H1 (cell line): ENCODE measurements around the gene ATF7. TPM values are rescaled to one million over a fixed set of nuclear protein-coding genes. Genes with fewer than 3 reads are reported as not detected.

ENCODE experiments used
- CTCF ChIA-PET: fragments of 300-600 bp; sonication (Branson Sonifier 250); formaldehyde crosslinking; loops from one replicate; lab custom pipeline; 2021; ENCODE audit not compliant: partially characterized antibody; lab: Charles Lee
- POLR2A ChIA-PET: fragments of 300-600 bp; sonication (Branson Sonifier 250); formaldehyde crosslinking; loops from one replicate; lab custom pipeline; 2021; ENCODE audit warnings: inconsistent platforms; ENCODE audit not compliant: partially characterized antibody; lab: Charles Lee
- DNase-seq, 2 experiments: peaks; one replicate each; pipeline versions ENCODE4 v3.0.0 to v3.0.0-alpha.2; 2010 to 2022; ENCODE audit warnings: low spot score in 2 of 2, low read depth in 1 of 2, mixed read lengths in 1 of 2
- FAIRE-seq: peaks from 2 replicates; lab custom pipeline; 2011; peaks lifted over from hg19 to GRCh38; lab: Jason Lieb, UNC
- H2AFZ ChIP-seq: 2 replicates; pipeline ENCODE4 v1.8.1; 2012; ENCODE audit warnings: low read length, inconsistent platforms
- H2AK5ac ChIP-seq: 2 replicates; pipeline ENCODE4 v1.6.1; 2013; ENCODE audit warnings: low read depth, low read length
- H2BK120ac ChIP-seq: replicated peaks from 2 replicates; pipeline ENCODE3; 2013; ENCODE audit warnings: low read depth, low read length, inconsistent platforms
- H2BK12ac ChIP-seq: 2 replicates; pipeline ENCODE4 v1.6.1; 2013; ENCODE audit warnings: low read depth, low read length
- H2BK15ac ChIP-seq: 2 replicates; pipeline ENCODE4 v1.6.1; 2013; ENCODE audit warnings: low read length
- H2BK20ac ChIP-seq: 2 replicates; pipeline ENCODE4 v1.6.1; 2013; ENCODE audit warnings: low read length
- H2BK5ac ChIP-seq: 2 replicates; pipeline ENCODE4 v1.6.1; 2013; ENCODE audit warnings: low read depth, low read length
- H3K14ac ChIP-seq: 2 replicates; pipeline ENCODE4 v1.6.1; 2013; ENCODE audit warnings: inconsistent platforms; ENCODE audit not compliant: insufficient read length
- H3K18ac ChIP-seq: 2 replicates; pipeline ENCODE4 v1.6.1; 2013; ENCODE audit warnings: low read length; ENCODE audit errors: extremely low read depth
- H3K23ac ChIP-seq: 2 replicates; pipeline ENCODE4 v1.6.1; 2013; ENCODE audit warnings: inconsistent platforms; ENCODE audit not compliant: insufficient read length
- H3K23me2 ChIP-seq: 2 replicates; pipeline ENCODE4 v1.6.1; 2013; ENCODE audit warnings: low read depth, low read length
- H3K27ac ChIP-seq: 2 replicates; pipeline ENCODE4 v1.6.1; 2011; ENCODE audit warnings: low read depth, low read length, inconsistent platforms
- H3K27me3 ChIP-seq, 4 experiments: replicated peaks in 1 of 4; 1 replicate in 1 of 4; 2 replicates in 3 of 4; pipeline versions ENCODE4 v1.6.1 to v1.8.1; 2011 to 2013; ENCODE audit warnings: low read length in 3 of 4, mild to moderate bottlenecking in 3 of 4, inconsistent platforms in 2 of 4, mixed read lengths in 2 of 4, moderate library complexity in 1 of 4; ENCODE audit not compliant: control insufficient read depth in 3 of 4, insufficient read depth in 3 of 4; ENCODE audit errors: extremely low read depth in 1 of 4
- H3K36me3 ChIP-seq, 4 experiments: 2 replicates each; pipeline versions ENCODE4 v1.6.1 to v1.8.1; 2011 to 2013; ENCODE audit warnings: mild to moderate bottlenecking in 4 of 4, low read length in 3 of 4, moderate library complexity in 2 of 4, control low read depth in 1 of 4, inconsistent platforms in 1 of 4; ENCODE audit not compliant: insufficient read depth in 4 of 4, control insufficient read depth in 2 of 4
- H3K4ac ChIP-seq: replicated peaks from 2 replicates; pipeline ENCODE3; 2013; ENCODE audit warnings: low read length, low read depth, mixed read lengths, inconsistent platforms; ENCODE audit not compliant: insufficient read length
- H3K4me1 ChIP-seq, 4 experiments: replicated peaks in 1 of 4; 1 replicate in 1 of 4; 2 replicates in 3 of 4; pipeline versions ENCODE4 v1.6.1 to v1.8.1; 2011 to 2013; ENCODE audit warnings: low read length in 3 of 4, inconsistent platforms in 2 of 4, mixed read lengths in 1 of 4; ENCODE audit not compliant: insufficient read depth in 4 of 4, control insufficient read depth in 3 of 4
- H3K4me2 ChIP-seq, 2 experiments: 2 replicates each; pipeline versions ENCODE4 v1.6.1 to v1.8.1; 2011 to 2013; ENCODE audit warnings: low read depth in 2 of 2, low read length in 2 of 2, control low read depth in 1 of 2, inconsistent platforms in 1 of 2, mild to moderate bottlenecking in 1 of 2; ENCODE audit not compliant: insufficient read depth in 1 of 2
- H3K4me3 ChIP-seq, 4 experiments: fragments of 200-600, 300-600 bp in 1 of 4; sonication (generic), shearing (Covaris generic), sonication (Bioruptor Twin) in 1 of 4; 2 replicates each; pipeline versions ENCODE4 v1.5.1 to v1.8.1; 2011 to 2016; ENCODE audit warnings: low read length in 4 of 4, low read depth in 3 of 4, control low read depth in 2 of 4, inconsistent platforms in 2 of 4, mild to moderate bottlenecking in 2 of 4, mixed read lengths in 1 of 4, moderate library complexity in 1 of 4; ENCODE audit not compliant: insufficient read depth in 2 of 4; ENCODE audit errors: extremely low read depth in 1 of 4
- H3K56ac ChIP-seq: replicated peaks from 2 replicates; pipeline ENCODE3; 2013; ENCODE audit warnings: low read depth, mild to moderate bottlenecking, mixed read lengths, low read length, inconsistent platforms; ENCODE audit not compliant: insufficient read length
- H3K79me1 ChIP-seq: 2 replicates; pipeline ENCODE4 v1.6.1; 2013; ENCODE audit warnings: low read depth, low read length, control low read depth
- H3K79me2 ChIP-seq, 2 experiments: 2 replicates each; pipeline versions ENCODE4 v1.6.1 to v1.8.1; 2012 to 2013; ENCODE audit warnings: low read length in 2 of 2, mild to moderate bottlenecking in 2 of 2, inconsistent platforms in 1 of 2; ENCODE audit not compliant: insufficient read depth in 2 of 2, control insufficient read depth in 1 of 2
- H3K9ac ChIP-seq, 4 experiments: replicated peaks in 1 of 4; 1 replicate in 1 of 4; 2 replicates in 3 of 4; pipeline versions ENCODE4 v1.6.1 to v1.8.1; 2011 to 2013; ENCODE audit warnings: low read depth in 3 of 4, low read length in 3 of 4, control low read depth in 2 of 4, mild to moderate bottlenecking in 2 of 4, moderate library complexity in 2 of 4, inconsistent platforms in 1 of 4; ENCODE audit errors: extremely low read depth in 1 of 4
- H3K9me3 ChIP-seq, 2 experiments: 2 replicates each; pipeline versions ENCODE4 v1.6.1 to v1.8.1; 2012 to 2013; ENCODE audit warnings: mild to moderate bottlenecking in 2 of 2, moderate library complexity in 2 of 2, control low read depth in 1 of 2, inconsistent platforms in 1 of 2, low read depth in 1 of 2, low read length in 1 of 2, mixed read lengths in 1 of 2; ENCODE audit not compliant: insufficient read depth in 2 of 2
- H4K20me1 ChIP-seq, 2 experiments: replicated peaks in 1 of 2; 2 replicates each; pipeline versions ENCODE3 to v1.8.1; 2011 to 2013; ENCODE audit warnings: inconsistent platforms in 2 of 2, low read length in 2 of 2, mild to moderate bottlenecking in 1 of 2; ENCODE audit not compliant: insufficient read depth in 2 of 2, control insufficient read depth in 1 of 2
- H4K5ac ChIP-seq: 2 replicates; pipeline ENCODE4 v1.6.1; 2013; ENCODE audit warnings: low read length, low read depth, mixed read lengths, inconsistent platforms; ENCODE audit not compliant: insufficient read length
- H4K8ac ChIP-seq: 2 replicates; pipeline ENCODE4 v1.8.0; 2013; ENCODE audit warnings: mild to moderate bottlenecking, moderate library complexity, low read length, inconsistent platforms; ENCODE audit not compliant: insufficient read depth; ENCODE audit errors: extremely low read depth
- H4K91ac ChIP-seq: replicated peaks from 2 replicates; pipeline ENCODE3; 2013; ENCODE audit warnings: low read length, mixed read lengths, inconsistent platforms; ENCODE audit not compliant: insufficient read length
- ASH2L ChIP-seq: fragments of 200-600, 300-600 bp; sonication (generic); IDR thresholded peaks from one replicate; pipeline ENCODE4 v1.7.1; 2017; ENCODE audit warnings: low read length
- HDAC2 ChIP-seq, 2 experiments: fragments of 300-600 bp in 1 of 2; sonication (generic) in 1 of 2; IDR thresholded peaks; 2 replicates each; pipeline ENCODE4 v1.6.1; 2011 to 2012; ENCODE audit warnings: low read depth in 2 of 2, low read length in 2 of 2, mild to moderate bottlenecking in 2 of 2, moderate library complexity in 2 of 2, borderline replicate concordance in 1 of 2, inconsistent platforms in 1 of 2
- KDM5A ChIP-seq: fragments of 200-600 bp; IDR thresholded peaks from 2 replicates; pipeline ENCODE4 v1.7.1; 2012; ENCODE audit warnings: mild to moderate bottlenecking, low read length, inconsistent platforms, mixed read lengths
- NANOG ChIP-seq: IDR thresholded peaks from 2 replicates; pipeline ENCODE4 v1.6.1; 2011; ENCODE audit warnings: low read length, low read depth, mild to moderate bottlenecking, inconsistent platforms; ENCODE audit not compliant: insufficient read depth, poor library complexity, severe bottlenecking
- SIN3A ChIP-seq, 2 experiments: IDR thresholded peaks in 1 of 2; conservative IDR thresholded peaks in 1 of 2; 2 replicates each; pipeline ENCODE4 v1.6.1; 2011 to 2012; ENCODE audit warnings: low read length in 2 of 2, improper control_type of control experiment in 1 of 2, low read depth in 1 of 2, mild to moderate bottlenecking in 1 of 2
- SIX5 ChIP-seq: IDR thresholded peaks from 2 replicates; pipeline ENCODE4 v1.6.1; 2011; ENCODE audit warnings: mild to moderate bottlenecking, low read depth, low read length
- SRF ChIP-seq: IDR thresholded peaks from 2 replicates; pipeline ENCODE4 v1.6.1; 2011; ENCODE audit warnings: mild to moderate bottlenecking, low read depth, low read length, moderate library complexity
- SUZ12 ChIP-seq: fragments of 200-600 bp; sonication (generic); IDR thresholded peaks from 2 replicates; pipeline ENCODE4 v1.6.1; 2012; ENCODE audit warnings: mild to moderate bottlenecking, inconsistent platforms, low read length, moderate library complexity, mixed read lengths
- TAF1 ChIP-seq: IDR thresholded peaks from 2 replicates; pipeline ENCODE4 v1.6.1; 2011; ENCODE audit warnings: mild to moderate bottlenecking, low read depth, low read length
- TCF12 ChIP-seq: IDR thresholded peaks from 2 replicates; pipeline ENCODE4 v1.6.1; 2011; ENCODE audit warnings: low read depth, mild to moderate bottlenecking, low read length
- TEAD4 ChIP-seq: IDR thresholded peaks from 2 replicates; pipeline ENCODE4 v1.6.1; 2012; ENCODE audit warnings: low read depth, low read length, inconsistent platforms, mixed read lengths
- WGBS, 2 experiments: shearing (Covaris generic) in 1 of 2; methylation state at CpG; one replicate each; pipeline versions ENCODE4 v1.1.6 to v1.1.7; 2013 to 2015; ENCODE audit warnings: low lambda C conversion rate in 2 of 2, mixed read lengths in 2 of 2, inconsistent platforms in 1 of 2, low coverage in 1 of 2, missing lambda C conversion rate in 1 of 2; ENCODE audit not compliant: insufficient replicate concordance in 2 of 2, insufficient coverage in 1 of 2, insufficient read length in 1 of 2; ENCODE audit errors: extremely low coverage in 1 of 2, missing lambda C conversion rate in 1 of 2; 5-methylcytosine and 5-hydroxymethylcytosine counted together
- polyA plus RNA-seq, 7 experiments: library from polyadenylated mRNA; depleted of rRNA in 3 of 7; stranded (reverse) in 5 of 7; unstranded in 2 of 7; fragments of >200 nt in 5 of 7; fragments of 200-250 nt in 2 of 7; gene quantifications; 1 replicate in 5 of 7; 2 replicates in 1 of 7; 4 replicates in 1 of 7; pipeline versions ENCODE4 v1.2.1 to v1.2.3, GENCODE V29; 2011 to 2013; ENCODE audit warnings: missing spikeins in 2 of 7, mixed read lengths in 2 of 7
- total RNA-seq: library from RNA; stranded (reverse); fragmentation: NEBNext Ultra II Directional; extraction: Animal tissue kit (Norgen Biotek cat#: 25700); gene quantifications from 2 replicates; pipeline ENCODE4 v1.2.1, GENCODE V29; 2021

Gene ATF7
- total and polyA plus RNA-seq, 2 of the 8 experiments (the other 6 are each of a cell fraction or from before 2014, with no cell fraction given): 10.1 to 16.6 TPM

GRCh38 chr12:53510181-53510812 lies 115.9 kb downstream of the ATF7 start:
- peaks cover 8 to 12% (median 11%) of the 10 kb centered on the region in 4 experiments; a peak in 7 of 8 replicates for H3K36me3 ChIP-seq

More at GRCh38 chr12:53510181-53510812, 115.9 kb downstream of the ATF7 start:
- H3K4me1 ChIP-seq: no peaks in the 10 kb centered on the region
- ChIA-PET CTCF (interaction anchor here (0.6 to 9.8 kb wide), 12 partner anchors 8 to 299 kb away, joined by 3 to 105 read pairs (median 5); partner anchors contain the start of genes AAAS, AMHR2 and TARBP2), POLR2A (interaction anchor here (1.1 to 67.0 kb wide), 5 partner anchors 10 to 192 kb away, joined by 3 to 3397 read pairs (median 4); partner anchors contain the start of genes MAP3K12, PCBP2, PRR13 and TARBP2)
- no peak overlapping the region for H2BK15ac ChIP-seq
- no peak overlapping the region for H3K27ac ChIP-seq
- no peak overlapping the region for H2AFZ ChIP-seq
- no peak overlapping the region for H2BK12ac ChIP-seq
- H3K14ac ChIP-seq: no peak overlapping the region
- no peak overlapping the region for H4K8ac ChIP-seq
- no peaks in the 10 kb centered on the region for H3K27me3 ChIP-seq
- no peak overlapping the region for H3K4ac ChIP-seq
- H4K5ac ChIP-seq: no peak overlapping the region
- 93% methylated on average over 9 of the region's 9 CpGs; no CpG with 5 or more reads in 1 of the 2 experiments for WGBS, 2 experiments
- H3K79me1 ChIP-seq: no peaks in the 10 kb centered on the region
- no peak overlapping the region for H3K18ac ChIP-seq
- no peak for DNase-seq
- no peak overlapping the region for H3K23ac ChIP-seq
- no peak overlapping the region for H3K4me2 ChIP-seq
- H3K56ac ChIP-seq: no peak overlapping the region
- no peak overlapping the region for H2BK5ac ChIP-seq
- H2BK20ac ChIP-seq: no peak overlapping the region
- no peak overlapping the region for H3K4me3 ChIP-seq
- no peaks in the 10 kb centered on the region for H3K9me3 ChIP-seq
- no peaks in the 10 kb centered on the region for H3K79me2 ChIP-seq
- no peak overlapping the region for H2AK5ac ChIP-seq
- no peak for TF ChIP-seq SRF
- no peak for TF ChIP-seq TAF1
- no peak for TF ChIP-seq HDAC2 (IDR thresholded peaks at IDR 0.05; ENCODE audit: borderline replicate concordance in 1 of 2, low read depth in 2 of 2, low read length in 2 of 2)
- no peak for TF ChIP-seq KDM5A
- TF ChIP-seq SIN3A (conservative IDR thresholded peaks at IDR 0.05 in 1 of 2, IDR thresholded peaks at IDR 0.05 in 1 of 2; ENCODE audit: low read depth in 1 of 2, low read length in 2 of 2): no peak
- no peak for TF ChIP-seq NANOG
- no peak for TF ChIP-seq ASH2L
- no peak for TF ChIP-seq TCF12
- no peak for TF ChIP-seq SUZ12
- TF ChIP-seq SIX5: no peak
- TF ChIP-seq TEAD4: no peak
- no peak overlapping the region for H2BK120ac ChIP-seq
- H4K91ac ChIP-seq: no peak overlapping the region
- no peak for FAIRE-seq
- H3K23me2 ChIP-seq: no peaks in the 10 kb centered on the region
- peaks cover 0 to under 1% of the 10 kb centered on the region in 2 experiments for H4K20me1 ChIP-seq
- H3K9ac ChIP-seq: no peak overlapping the region
